K562 (cell line): Measurements from ENCODE around the gene OR4K14.

ENCODE experiments used
- NFRKB ChIP-seq: fragments of 450-650 bp; IDR thresholded peaks from 2 replicates; pipeline ENCODE4 v1.6.1; 2016; ENCODE audit warnings: low read depth
- YY1 ChIP-seq, 3 experiments: IDR thresholded peaks; 2 replicates each; pipeline ENCODE4 v1.6.1; 2011; ENCODE audit warnings: low read length in 2 of 3, mild to moderate bottlenecking in 2 of 3, moderate library complexity in 2 of 3, borderline replicate concordance in 1 of 3, control low read depth in 1 of 3, low read depth in 1 of 3; ENCODE audit not compliant: insufficient read depth in 3 of 3, insufficient replicate concordance in 2 of 3, control insufficient read depth in 1 of 3, insufficient read length in 1 of 3; ENCODE audit errors: extremely low read depth in 1 of 3
- ZNF717 ChIP-seq: fragments of 250-450 bp; sonication (Bioruptor Pico); IDR thresholded peaks from 2 replicates; pipeline ENCODE4 v1.5.0; 2021

DNA sequence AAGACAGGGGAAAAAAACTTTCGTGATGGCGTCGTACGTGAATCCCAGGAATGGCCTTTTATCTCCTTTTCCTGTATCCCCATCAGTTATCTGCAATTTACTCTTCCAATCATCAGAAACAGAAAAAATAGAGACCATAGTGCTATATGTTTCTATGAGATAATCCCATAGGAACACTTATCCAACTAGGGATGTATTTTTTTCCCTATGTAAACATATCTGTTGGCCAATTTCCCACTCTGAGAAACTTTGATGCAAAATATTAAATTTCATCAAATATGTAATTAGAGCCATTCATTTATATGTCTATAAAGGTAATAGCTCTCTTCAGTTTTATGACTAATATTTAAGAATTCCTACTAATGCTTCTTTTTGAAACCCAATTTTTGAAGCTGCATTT is 16.8 kb upstream of the OR4K14 start, which contains the start of gene OR4K13:
- TF ChIP-seq ZNF717 (CRISPR knock-in tag) = no peak
- TF ChIP-seq YY1 (IDR thresholded peaks at IDR 0.05; ENCODE audit: borderline replicate concordance in 1 of 3, control insufficient read depth in 1 of 3, extremely low read depth in 1 of 3, insufficient read depth in 3 of 3, insufficient read length in 1 of 3, insufficient replicate concordance in 2 of 3, low read depth in 1 of 3, low read length in 2 of 3) = no peak
- no peak for TF ChIP-seq NFRKB
